ENCODE results near the gene CLEC12A. TPM values are rescaled to one million over a fixed set of nuclear protein-coding genes. Genes with fewer than 3 reads are reported as not detected.

CLEC12A gene
- total RNA-seq, 4 donors from 2014 or later = 0.66 to 1.1 TPM; not detected in 2

- TF ChIP-seq POLR2AphosphoS5 (IDR thresholded peaks at IDR 0.05) = no peak
- peak; percentile 26 to 57 (median 46) for TF ChIP-seq CTCF (IDR thresholded peaks at IDR 0.05)
- Histone ChIP-seq H3K27ac (no peak overlapping the region), H3K4me1 (no peaks in the 10 kb centered on the region), H3K36me3 (no peaks in the 10 kb centered on the region), H3K9me3 (no peaks in the 10 kb centered on the region), H3K27me3 (no peaks in the 10 kb centered on the region), H3K4me3 (no peak overlapping the region)
- no peak for ATAC-seq
- 11 to 33% methylated on average over 1 of the region's 1 CpG for WGBS, 2 donors (ENCODE audit: low coverage in 1 of 2)
Measured at GRCh38 chr12:10033783-10034545, 62.8 kb downstream of the CLEC12A start.

Other genes starting within 250 kb of the CLEC12A start
- gene CLECL1, start 238.3 kb upstream of the CLEC12A start, total RNA-seq = not detected
- gene CD69, start 210.5 kb upstream of the CLEC12A start, total RNA-seq = 1 to 10 TPM in 2 of 4 donors, under 1 TPM in 2; 0.47 to 2.6 (median 1.1) TPM
- not detected for gene KLRF1, start 143.9 kb upstream of the CLEC12A start, total RNA-seq
- 10 to 100 TPM in 2 of 4 donors, 1 to 10 TPM in 2; 3.4 to 16.7 (median 8.9) TPM for gene CLEC2B, start 102.1 kb upstream of the CLEC12A start, total RNA-seq
- not detected for gene KLRF2, start 89.9 kb upstream of the CLEC12A start, total RNA-seq
- not detected for gene CLEC2A, start 39.0 kb upstream of the CLEC12A start, total RNA-seq
- gene CLEC1B, start 27.7 kb downstream of the CLEC12A start, total RNA-seq = not detected
- not detected for gene CLEC12B, start 39.2 kb downstream of the CLEC12A start, total RNA-seq
- gene CLEC9A, start 59.3 kb downstream of the CLEC12A start, total RNA-seq = not detected
- 1 to 10 TPM; 1.4 to 4.7 (median 2.4) TPM for gene CLEC1A, start 127.6 kb downstream of the CLEC12A start, total RNA-seq
- gene CLEC7A, start 158.8 kb downstream of the CLEC12A start, total RNA-seq = 1 to 10 TPM; 1.9 to 9.0 (median 5.1) TPM
- gene OLR1, start 200.7 kb downstream of the CLEC12A start, total RNA-seq = 1 to 10 TPM in 2 of 4 donors, under 1 TPM in 1, not detected in 1; 0.39 to 6.5 (median 5.5) TPM
- 1 to 10 TPM in 1 of 4 donors, not detected in 3; 1.2 TPM for gene TMEM52B, start 207.6 kb downstream of the CLEC12A start, total RNA-seq
- 100 to 1,000 TPM; 122 to 269 (median 193) TPM for gene GABARAPL1, start 241.5 kb downstream of the CLEC12A start, total RNA-seq

Measured in gastroesophageal sphincter (tissue), 4 donors.